HepG2 (cell line): ENCODE results near the gene CDK11B. TPM values are rescaled to one million over a fixed set of nuclear protein-coding genes. Genes with fewer than 3 reads are reported as not detected.

Experiments
- ATAC-seq: fragments of 200-7000 bp; cut with Tn5 transposase; 3 replicates; pipeline ENCODE4 v1.9.1; 2020; ENCODE audit warnings: mild to moderate bottlenecking, moderate library complexity
- BruUV-seq: library from RNA; stranded (reverse); fragments of 400-500 nt; replicated peaks from 2 replicates; lab custom pipeline; 2021; lab: Mats Ljungman, UMichigan
- CTCF ChIA-PET: fragments of 300-600 bp; formaldehyde crosslinking; extraction: SDS; loops from one replicate; lab custom pipeline; 2021; ENCODE audit warnings: low total read pairs, inconsistent platforms, low intra/inter-chr PET ratio; lab: Yijun Ruan, JAX
- POLR2A ChIA-PET: fragments of 350-600 bp; sonication (Branson Sonifier 250); formaldehyde crosslinking; loops from one replicate; lab custom pipeline; 2020; ENCODE audit warnings: antibody characterized with exemption, inconsistent platforms; lab: Yijun Ruan, JAX
- DNase-seq: peaks from one replicate; pipeline ENCODE4 v3.0.0-alpha.2; 2015; ENCODE audit warnings: low spot score
- FAIRE-seq: peaks from 3 replicates; lab custom pipeline; 2011; peaks lifted over from hg19 to GRCh38; lab: Jason Lieb, UNC
- H2AFZ ChIP-seq: one replicate; pipeline ENCODE4 v1.6.1; 2011; ENCODE audit warnings: low read length, inconsistent platforms
- H3K27ac ChIP-seq: fragments of 300-600 bp; 3 replicates; pipeline ENCODE4 v1.8.0; 2011; ENCODE audit warnings: mixed run types, mild to moderate bottlenecking, mixed read lengths, low read length, inconsistent platforms; ENCODE audit not compliant: insufficient read depth; ENCODE audit errors: extremely low read length
- H3K27me3 ChIP-seq, 2 experiments: fragments of 200-600 bp in 1 of 2; 2 replicates in 1 of 2; 3 replicates in 1 of 2; pipeline versions ENCODE4 v1.6.0 to v1.8.0; 2011; ENCODE audit warnings: low read length in 2 of 2, mild to moderate bottlenecking in 2 of 2, moderate library complexity in 2 of 2, inconsistent platforms in 1 of 2; ENCODE audit not compliant: insufficient read depth in 2 of 2, control insufficient read depth in 1 of 2
- H3K36me3 ChIP-seq, 2 experiments: fragments of 200-600 bp in 1 of 2; replicated peaks in 1 of 2; 2 replicates in 1 of 2; 3 replicates in 1 of 2; pipeline versions ENCODE4 v1.5.1 to v1.8.0; 2011; ENCODE audit warnings: low read length in 2 of 2, inconsistent platforms in 1 of 2; ENCODE audit not compliant: insufficient read depth in 2 of 2, control insufficient read depth in 1 of 2
- H3K4me1 ChIP-seq: 2 replicates; pipeline ENCODE4 v1.5.1; 2012; ENCODE audit warnings: low read length, inconsistent platforms; ENCODE audit not compliant: insufficient read depth
- H3K4me2 ChIP-seq: 2 replicates; pipeline ENCODE4 v1.6.0; 2011; ENCODE audit warnings: low read depth, low read length, inconsistent platforms
- H3K4me3 ChIP-seq, 3 experiments: fragments of 200-600 bp in 1 of 3; sonication (generic), shearing (Covaris generic) in 1 of 3; replicated peaks in 1 of 3; 2 replicates each; pipeline ENCODE4 v1.5.1; 2011 to 2016; ENCODE audit warnings: low read length in 3 of 3, inconsistent platforms in 2 of 3, low read depth in 2 of 3, mild to moderate bottlenecking in 2 of 3, control low read depth in 1 of 3, mixed read lengths in 1 of 3; ENCODE audit not compliant: insufficient read depth in 1 of 3
- H3K79me2 ChIP-seq: one replicate; pipeline ENCODE4 v1.6.1; 2011; ENCODE audit warnings: low read length, inconsistent platforms; ENCODE audit not compliant: insufficient read depth
- H3K9ac ChIP-seq: 2 replicates; pipeline ENCODE4 v1.6.0; 2011; ENCODE audit warnings: mild to moderate bottlenecking, low read depth, low read length, inconsistent platforms; ENCODE audit not compliant: insufficient read depth
- H3K9me3 ChIP-seq: 2 replicates; pipeline ENCODE4 v1.5.1; 2012; ENCODE audit warnings: mild to moderate bottlenecking, low read length
- H4K20me1 ChIP-seq: 2 replicates; pipeline ENCODE4 v1.6.0; 2011; ENCODE audit warnings: inconsistent platforms, mild to moderate bottlenecking, low read length, moderate library complexity; ENCODE audit not compliant: insufficient read depth
- MLLT10 ChIP-seq: sonication (generic); formaldehyde crosslinking; IDR thresholded peaks from 2 replicates; pipeline ENCODE4 v1.4.0; 2020; ENCODE audit warnings: missing genetic modification reagents
- TAF15 ChIP-seq: fragments of 200-400 bp; formaldehyde crosslinking; IDR thresholded peaks from one replicate; pipeline ENCODE4 v1.6.1; 2018; ENCODE audit warnings: mild to moderate bottlenecking, low read depth, low read length; ENCODE audit not compliant: poor library complexity, severe bottlenecking
- ZBTB8A ChIP-seq: sonication (generic); formaldehyde crosslinking; IDR thresholded peaks from 2 replicates; pipeline ENCODE4 v1.4.0; 2020; ENCODE audit warnings: mild to moderate bottlenecking, low read depth, missing genetic modification reagents, borderline replicate concordance
- WGBS: methylation state at CpG from one replicate; pipeline ENCODE4 v1.1.6; 2017; ENCODE audit warnings: low lambda C conversion rate; 5-methylcytosine and 5-hydroxymethylcytosine counted together
- in situ Hi-C: cut with HindIII; loops from 2 replicates; pipeline ENCODE4 v1.10.0; 2017; ENCODE audit warnings: low pct_unique_long_range_greater_than_20kb; ENCODE audit not compliant: extremely low pct_ligation_motif_present
- intact Hi-C: fragments of 100-400 bp; cut with micrococcal nuclease; formaldehyde crosslinking; loops from one replicate; pipeline ENCODE4 v1.10.0; 2022; ENCODE audit not compliant: unreplicated experiment
- polyA plus RNA-seq, 8 experiments: library from polyadenylated mRNA; depleted of rRNA in 3 of 8; stranded (reverse) in 7 of 8; unstranded in 1 of 8; fragments of >200 nt; fragmentation: Illumina TruSeq in 4 of 8; extraction: Trizol in 4 of 8; gene quantifications; 2 replicates each; pipeline versions ENCODE4 v1.2.1 to v1.2.3, GENCODE V29; 2011 to 2016; ENCODE audit warnings: low read depth in 4 of 8, missing spikeins in 1 of 8, mixed read lengths in 1 of 8; ENCODE audit not compliant: insufficient read depth in 1 of 8
- total RNA-seq, 5 experiments: library from RNA; depleted of rRNA; stranded (reverse); fragments of >200 nt; fragmentation: Illumina TruSeq; extraction: Trizol; gene quantifications; 2 replicates each; pipeline ENCODE4 v1.2.3, GENCODE V29; 2016; ENCODE audit warnings: low read depth in 1 of 5
- TF ChIP-seq, protein P1 (sequence below): sonication (generic); formaldehyde crosslinking; conservative IDR thresholded peaks from 2 replicates; pipeline ENCODE4 v1.8.0; 2022; ENCODE audit warnings: mild to moderate bottlenecking, moderate library complexity, missing genetic modification reagents
- TF ChIP-seq, protein P2 (sequence below): sonication (generic); formaldehyde crosslinking; IDR thresholded peaks from 2 replicates; pipeline ENCODE4 v1.4.0; 2020; ENCODE audit warnings: mild to moderate bottlenecking, missing genetic modification reagents

The CDK11B gene
- total and polyA plus RNA-seq, 2 of the 13 experiments (the other 11 are each of a cell fraction or from before 2014, with no cell fraction given): 3.6 to 15.1 TPM

DNA sequence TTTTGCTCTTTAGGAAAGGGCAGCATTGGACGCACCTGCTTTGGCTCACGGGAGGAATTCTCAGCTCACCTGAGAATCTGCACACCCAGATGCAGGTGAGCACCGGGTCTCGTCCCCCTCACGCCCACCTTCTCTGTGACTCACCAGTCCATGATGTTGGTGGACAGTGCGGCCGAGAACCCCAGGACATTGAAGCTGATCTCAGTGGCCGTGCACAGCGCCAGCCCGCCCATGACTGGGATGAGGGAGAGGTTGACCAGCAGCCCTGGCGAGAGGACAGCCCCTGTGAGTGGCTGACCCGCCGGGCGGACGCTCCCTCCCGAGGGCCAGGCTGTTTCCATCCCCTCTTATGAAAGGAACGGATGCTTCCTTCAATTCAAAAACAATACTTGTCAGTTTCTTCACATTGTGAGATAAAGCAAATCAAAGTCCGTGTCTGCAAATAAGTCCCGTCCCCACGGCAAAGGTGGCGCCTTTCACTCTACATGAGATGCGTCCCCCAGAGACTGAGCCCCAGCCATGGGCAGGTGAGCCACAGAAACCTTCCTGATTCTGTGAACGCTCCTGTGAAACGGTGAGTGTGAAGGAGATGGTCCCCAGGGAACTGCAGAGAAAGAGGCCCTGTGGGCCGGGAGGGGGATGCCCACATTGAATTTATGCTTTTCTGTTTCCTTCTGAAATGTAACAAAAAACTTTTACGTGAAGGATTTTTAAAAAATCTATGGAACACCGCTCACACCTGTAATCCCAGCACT lies 12.7 kb upstream of the CDK11B start:
- Histone ChIP-seq H3K27me3 (no peaks in the 10 kb centered on the region), H3K9ac (no peak overlapping the region), H3K4me1 (no peaks in the 10 kb centered on the region), H2AFZ (no peak overlapping the region), H3K36me3 (peaks cover 2 to 24% of the 10 kb centered on the region in 2 experiments; a peak in 2 of 5 replicates), H3K79me2 (no peaks in the 10 kb centered on the region), H4K20me1 (no peaks in the 10 kb centered on the region), H3K4me3 (no peak overlapping the region), H3K27ac (no peak overlapping the region)
- WGBS: 94% methylated on average over 23 of the region's 27 CpGs
- in situ Hi-C loops: no loop called here
- ATAC-seq (no peak; the same call in 2 of the 3 replicates), DNase-seq (no peak)
- POLR2A ChIA-PET: no interaction called here
- TF ChIP-seq TAF15: no peak
- TF ChIP-seq, protein P1, sequence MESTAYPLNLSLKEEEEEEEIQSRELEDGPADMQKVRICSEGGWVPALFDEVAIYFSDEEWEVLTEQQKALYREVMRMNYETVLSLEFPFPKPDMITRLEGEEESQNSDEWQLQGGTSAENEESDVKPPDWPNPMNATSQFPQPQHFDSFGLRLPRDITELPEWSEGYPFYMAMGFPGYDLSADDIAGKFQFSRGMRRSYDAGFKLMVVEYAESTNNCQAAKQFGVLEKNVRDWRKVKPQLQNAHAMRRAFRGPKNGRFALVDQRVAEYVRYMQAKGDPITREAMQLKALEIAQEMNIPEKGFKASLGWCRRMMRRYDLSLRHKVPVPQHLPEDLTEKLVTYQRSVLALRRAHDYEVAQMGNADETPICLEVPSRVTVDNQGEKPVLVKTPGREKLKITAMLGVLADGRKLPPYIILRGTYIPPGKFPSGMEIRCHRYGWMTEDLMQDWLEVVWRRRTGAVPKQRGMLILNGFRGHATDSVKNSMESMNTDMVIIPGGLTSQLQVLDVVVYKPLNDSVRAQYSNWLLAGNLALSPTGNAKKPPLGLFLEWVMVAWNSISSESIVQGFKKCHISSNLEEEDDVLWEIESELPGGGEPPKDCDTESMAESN (CRISPR knock-in tag): no peak
- TF ChIP-seq, protein P2, sequence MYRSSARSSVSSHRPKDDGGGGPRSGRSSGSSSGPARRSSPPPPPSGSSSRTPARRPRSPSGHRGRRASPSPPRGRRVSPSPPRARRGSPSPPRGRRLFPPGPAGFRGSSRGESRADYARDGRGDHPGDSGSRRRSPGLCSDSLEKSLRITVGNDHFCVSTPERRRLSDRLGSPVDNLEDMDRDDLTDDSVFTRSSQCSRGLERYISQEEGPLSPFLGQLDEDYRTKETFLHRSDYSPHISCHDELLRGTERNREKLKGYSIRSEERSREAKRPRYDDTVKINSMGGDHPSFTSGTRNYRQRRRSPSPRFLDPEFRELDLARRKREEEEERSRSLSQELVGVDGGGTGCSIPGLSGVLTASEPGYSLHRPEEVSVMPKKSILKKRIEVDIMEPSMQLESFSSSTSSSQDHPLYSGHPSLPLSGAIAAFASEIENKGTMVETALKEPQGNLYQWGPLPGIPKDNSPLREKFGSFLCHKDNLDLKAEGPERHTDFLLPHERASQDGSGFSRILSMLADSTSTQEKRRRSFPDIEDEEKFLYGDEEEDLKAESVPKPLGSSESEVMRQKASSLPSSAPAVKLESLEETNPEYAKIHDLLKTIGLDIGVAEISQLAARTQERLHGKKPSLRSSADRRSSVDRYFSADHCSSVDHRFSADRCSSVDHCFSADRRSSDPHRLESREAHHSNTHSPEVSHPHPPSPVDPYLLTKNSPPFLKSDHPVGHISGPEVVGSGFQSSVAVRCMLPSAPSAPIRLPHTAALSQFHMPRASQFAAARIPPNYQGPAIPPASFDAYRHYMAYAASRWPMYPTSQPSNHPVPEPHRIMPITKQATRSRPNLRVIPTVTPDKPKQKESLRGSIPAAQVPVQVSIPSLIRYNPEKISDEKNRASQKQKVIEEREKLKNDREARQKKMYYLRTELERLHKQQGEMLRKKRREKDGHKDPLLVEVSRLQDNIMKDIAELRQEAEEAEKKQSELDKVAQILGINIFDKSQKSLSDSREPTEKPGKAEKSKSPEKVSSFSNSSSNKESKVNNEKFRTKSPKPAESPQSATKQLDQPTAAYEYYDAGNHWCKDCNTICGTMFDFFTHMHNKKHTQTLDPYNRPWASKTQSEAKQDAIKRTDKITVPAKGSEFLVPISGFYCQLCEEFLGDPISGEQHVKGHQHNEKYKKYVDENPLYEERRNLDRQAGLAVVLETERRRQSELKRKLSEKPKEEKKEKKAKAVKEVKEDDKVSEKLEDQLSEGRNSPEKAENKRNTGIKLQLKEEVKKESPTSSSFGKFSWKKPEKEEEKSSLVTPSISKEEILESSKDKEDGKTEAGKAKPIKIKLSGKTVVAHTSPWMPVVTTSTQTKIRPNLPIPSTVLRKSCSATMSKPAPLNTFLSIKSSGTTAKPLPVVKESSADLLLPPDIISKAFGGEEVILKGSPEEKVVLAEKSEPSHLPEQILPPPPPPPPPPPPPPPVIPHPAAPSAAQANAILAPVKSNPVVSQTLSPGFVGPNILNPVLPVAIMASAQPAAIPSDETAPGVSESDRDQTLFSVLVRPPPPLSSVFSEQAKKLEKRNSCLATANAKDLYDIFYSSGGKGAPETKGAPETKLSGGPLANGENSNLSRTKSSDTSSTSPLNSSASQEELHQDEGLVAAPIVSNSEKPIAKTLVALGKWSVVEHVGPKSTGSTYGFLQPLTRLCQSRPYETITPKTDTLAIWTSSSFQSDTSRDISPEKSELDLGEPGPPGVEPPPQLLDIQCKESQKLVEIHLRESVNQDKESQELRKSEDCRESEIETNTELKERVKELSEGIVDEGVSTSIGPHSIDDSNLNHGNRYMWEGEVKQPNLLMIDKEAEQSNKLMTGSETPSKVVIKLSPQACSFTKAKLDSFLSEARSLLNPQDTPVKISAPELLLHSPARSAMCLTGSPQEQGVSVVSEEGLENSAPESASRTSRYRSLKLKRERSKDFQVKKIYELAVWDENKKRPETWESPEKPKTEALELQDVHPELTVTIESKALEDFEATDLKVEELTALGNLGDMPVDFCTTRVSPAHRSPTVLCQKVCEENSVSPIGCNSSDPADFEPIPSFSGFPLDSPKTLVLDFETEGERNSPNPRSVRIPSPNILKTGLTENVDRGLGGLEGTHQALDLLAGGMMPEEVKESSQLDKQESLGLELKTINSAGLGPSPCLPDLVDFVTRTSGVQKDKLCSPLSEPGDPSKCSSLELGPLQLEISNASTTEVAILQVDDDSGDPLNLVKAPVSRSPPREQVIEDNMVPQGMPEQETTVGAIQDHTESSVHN (CRISPR knock-in tag): no peak
- TF ChIP-seq MLLT10 (CRISPR knock-in tag): no peak
- no peak for TF ChIP-seq ZBTB8A (CRISPR knock-in tag)
- TF ChIP-seq, all 625 proteins: peak for 0
- CTCF ChIA-PET: no interaction called here
- intact Hi-C loops: no loop called here
- H3K4me2 ChIP-seq: no peak overlapping the region
- BruUV-seq: no TSS peak
- FAIRE-seq: no peak
- no peaks in the 10 kb centered on the region for H3K9me3 ChIP-seq
